Lower lobe of right lung (tissue), 2 donors: ENCODE data around the gene B3GNT8. TPM values are rescaled to one million over a fixed set of nuclear protein-coding genes. Genes with fewer than 3 reads are reported as not detected.

Experiments used
- ATAC-seq, 2 donors: fragments of 200-7000 bp; cut with Tn5 transposase; one replicate each; pipeline ENCODE4 v1.9.1; 2020 to 2022; ENCODE audit warnings: mild to moderate bottlenecking in 2 of 2, moderate library complexity in 2 of 2
- DNase-seq: peaks from one replicate; pipeline ENCODE4 v3.0.0-alpha.2; 2020
- H3K27ac ChIP-seq: fragments of 200-600 bp; one replicate; pipeline ENCODE4 v1.8.0; 2022
- H3K27me3 ChIP-seq: fragments of 200-600 bp; one replicate; pipeline ENCODE4 v1.8.0; 2022; ENCODE audit warnings: low read depth
- H3K36me3 ChIP-seq: fragments of 200-600 bp; one replicate; pipeline ENCODE4 v1.8.0; 2022; ENCODE audit warnings: mild to moderate bottlenecking
- H3K4me1 ChIP-seq: fragments of 200-600 bp; one replicate; pipeline ENCODE4 v1.8.0; 2022
- H3K4me3 ChIP-seq: fragments of 200-600 bp; one replicate; pipeline ENCODE4 v1.8.0; 2022; ENCODE audit warnings: mild to moderate bottlenecking
- H3K9me3 ChIP-seq: fragments of 200-600 bp; one replicate; pipeline ENCODE4 v1.8.0; 2022
- intact Hi-C: fragments of 100-400 bp; cut with DNase I; formaldehyde crosslinking; loops from one replicate; pipeline ENCODE4 v1.11.0; 2022
- total RNA-seq: library from RNA; stranded (reverse); fragmentation: NEBNext Ultra II Directional; extraction: Animal tissue kit (Norgen Biotek cat#: 25700); gene quantifications from one replicate; pipeline ENCODE4 v1.2.1, GENCODE V29; 2021
- TF ChIP-seq, protein P1 (sequence below): fragments of 200-600 bp; IDR thresholded peaks from one replicate; pipeline ENCODE4 v1.8.0; 2022; ENCODE audit warnings: antibody characterized with exemption, mild to moderate bottlenecking
- donor health status: DM: no; HTN: yes; CAD: no; lungs with severe emphysema.

B3GNT8 gene
- total RNA-seq, 1 donor from 2014 or later: 22.5 TPM

DNA sequence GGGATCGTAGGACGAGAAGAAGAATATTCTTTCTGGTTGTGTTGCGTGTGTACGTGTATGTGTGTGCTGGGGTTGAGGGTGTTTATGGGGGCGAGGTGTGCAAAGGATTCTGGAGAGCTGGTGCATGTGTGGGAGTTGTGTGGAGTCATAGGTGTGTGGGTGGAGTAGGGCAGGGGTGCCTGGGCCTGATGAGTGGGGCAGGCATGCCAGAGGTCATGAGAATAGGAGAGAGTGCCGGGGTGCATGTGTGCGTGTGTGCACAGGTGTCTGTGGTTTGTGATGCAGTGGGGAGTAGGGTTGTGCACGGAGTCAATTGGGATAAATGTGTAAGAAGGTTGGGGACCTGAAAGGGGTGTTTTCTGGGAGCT, 50.2 kb downstream of the B3GNT8 start:
- Histone ChIP-seq H3K27ac (peak overlapping the region; percentile 82), H3K9me3 (no peaks in the 10 kb centered on the region), H3K4me3 (peak overlapping the region; percentile 77), H3K4me1 (peaks cover 23% of the 10 kb centered on the region), H3K36me3 (peaks cover under 1% of the 10 kb centered on the region), H3K27me3 (no peaks in the 10 kb centered on the region)
- intact Hi-C loops: no loop called here
- TF ChIP-seq, protein P1, sequence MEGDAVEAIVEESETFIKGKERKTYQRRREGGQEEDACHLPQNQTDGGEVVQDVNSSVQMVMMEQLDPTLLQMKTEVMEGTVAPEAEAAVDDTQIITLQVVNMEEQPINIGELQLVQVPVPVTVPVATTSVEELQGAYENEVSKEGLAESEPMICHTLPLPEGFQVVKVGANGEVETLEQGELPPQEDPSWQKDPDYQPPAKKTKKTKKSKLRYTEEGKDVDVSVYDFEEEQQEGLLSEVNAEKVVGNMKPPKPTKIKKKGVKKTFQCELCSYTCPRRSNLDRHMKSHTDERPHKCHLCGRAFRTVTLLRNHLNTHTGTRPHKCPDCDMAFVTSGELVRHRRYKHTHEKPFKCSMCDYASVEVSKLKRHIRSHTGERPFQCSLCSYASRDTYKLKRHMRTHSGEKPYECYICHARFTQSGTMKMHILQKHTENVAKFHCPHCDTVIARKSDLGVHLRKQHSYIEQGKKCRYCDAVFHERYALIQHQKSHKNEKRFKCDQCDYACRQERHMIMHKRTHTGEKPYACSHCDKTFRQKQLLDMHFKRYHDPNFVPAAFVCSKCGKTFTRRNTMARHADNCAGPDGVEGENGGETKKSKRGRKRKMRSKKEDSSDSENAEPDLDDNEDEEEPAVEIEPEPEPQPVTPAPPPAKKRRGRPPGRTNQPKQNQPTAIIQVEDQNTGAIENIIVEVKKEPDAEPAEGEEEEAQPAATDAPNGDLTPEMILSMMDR: no peak
- DNase-seq (peak; percentile 50), ATAC-seq (peak; percentile 49 to 64)

DNA sequence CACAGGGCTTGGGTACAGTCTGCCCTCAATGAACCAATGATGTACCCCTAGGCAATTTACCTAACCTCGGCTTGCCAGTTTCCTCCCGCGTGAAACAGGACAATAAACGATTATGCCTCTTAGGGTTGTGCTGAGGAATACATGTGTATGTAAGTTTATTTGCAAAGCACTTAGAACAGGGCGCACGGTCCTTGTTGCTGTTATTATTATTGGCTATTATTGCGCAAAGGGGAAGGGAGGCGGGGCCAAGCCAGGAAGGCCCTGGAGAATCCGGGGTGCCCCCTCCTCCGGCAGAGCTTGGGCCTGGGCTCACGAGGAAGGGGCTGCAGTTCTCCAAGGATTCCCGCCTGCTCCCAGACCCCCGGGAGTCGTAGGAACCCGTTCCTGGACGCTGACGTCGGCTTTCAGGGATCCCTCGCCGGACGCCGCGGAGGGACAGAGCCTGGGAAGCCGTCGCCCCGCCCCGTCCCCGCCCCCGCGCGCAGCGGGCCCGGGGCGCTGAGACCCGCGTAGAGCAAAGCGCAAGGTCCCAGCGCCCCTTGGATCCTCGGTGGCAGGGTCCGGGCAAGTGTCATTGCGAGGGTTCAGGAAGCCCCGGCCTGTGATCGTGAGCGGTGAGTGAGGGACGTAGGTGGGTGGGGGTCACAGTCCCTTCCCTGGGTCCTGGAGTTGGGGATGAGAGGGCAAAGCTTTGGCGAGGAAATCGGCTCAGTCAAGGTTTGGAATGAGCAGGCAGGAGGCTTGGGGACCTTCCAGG, 50.8 kb downstream of the B3GNT8 start, which contains the start of gene TMEM91:
Gene TMEM91 (plus strand): TSS at position 293 of the 757 bp plus-strand sequence. CDS start 1,777 bp downstream, outside the sequence.
- TF ChIP-seq, protein P1: no peak
- Histone ChIP-seq H3K36me3 (no peaks in the 10 kb centered on the region), H3K27me3 (no peaks in the 10 kb centered on the region), H3K27ac (peak within 1 kb of the TSS; percentile 82), H3K4me1 (peaks cover 23% of the 10 kb centered on the region), H3K4me3 (peak within 1 kb of the TSS; percentile 77), H3K9me3 (no peaks in the 10 kb centered on the region)
- ATAC-seq: peak; percentile 82
- DNase-seq: peak; percentile 75
- intact Hi-C loops: no loop called here

Other genes with a start within 250 kb of the B3GNT8 start
- gene CYP2S1, start 234.2 kb downstream of the B3GNT8 start, total RNA-seq: 11.0 TPM
- 92.7 TPM for gene AXL, start 208.2 kb downstream of the B3GNT8 start, total RNA-seq
- gene HNRNPUL1, start 163.0 kb downstream of the B3GNT8 start, total RNA-seq: 191 TPM
- gene CCDC97, start 117.2 kb downstream of the B3GNT8 start, total RNA-seq: 30.3 TPM
- gene TGFB1, start 73.5 kb downstream of the B3GNT8 start, total RNA-seq: 114 TPM
- 8.2 TPM for gene B9D2, start 63.2 kb downstream of the B3GNT8 start, total RNA-seq
- gene TMEM91, start 50.8 kb downstream of the B3GNT8 start, total RNA-seq: 29.8 TPM
- 13.2 TPM for gene EXOSC5, start 30.0 kb downstream of the B3GNT8 start, total RNA-seq
- 13.4 TPM for gene BCKDHA, start 29.6 kb downstream of the B3GNT8 start, total RNA-seq
- 57.7 TPM for gene DMAC2, start 12.5 kb upstream of the B3GNT8 start, total RNA-seq
- not detected for gene ERICH4, start 15.8 kb upstream of the B3GNT8 start, total RNA-seq
- gene CEACAM21, start 148.8 kb upstream of the B3GNT8 start, total RNA-seq: 28.8 TPM
- gene CEACAM4, start 199.7 kb upstream of the B3GNT8 start, total RNA-seq: 5.6 TPM